ENCODE data around the gene TSTD1. TPM values are rescaled to one million over a fixed set of nuclear protein-coding genes. Genes with fewer than 3 reads are reported as not detected.
"Not testable (repeated sequence)": the region's sequence is repeated elsewhere in the genome, so short reads cannot be mapped to it uniquely, and the experiment has no call there.

The TSTD1 gene
- total RNA-seq, 1 donor from 2014 or later = 12.0 TPM

DNA sequence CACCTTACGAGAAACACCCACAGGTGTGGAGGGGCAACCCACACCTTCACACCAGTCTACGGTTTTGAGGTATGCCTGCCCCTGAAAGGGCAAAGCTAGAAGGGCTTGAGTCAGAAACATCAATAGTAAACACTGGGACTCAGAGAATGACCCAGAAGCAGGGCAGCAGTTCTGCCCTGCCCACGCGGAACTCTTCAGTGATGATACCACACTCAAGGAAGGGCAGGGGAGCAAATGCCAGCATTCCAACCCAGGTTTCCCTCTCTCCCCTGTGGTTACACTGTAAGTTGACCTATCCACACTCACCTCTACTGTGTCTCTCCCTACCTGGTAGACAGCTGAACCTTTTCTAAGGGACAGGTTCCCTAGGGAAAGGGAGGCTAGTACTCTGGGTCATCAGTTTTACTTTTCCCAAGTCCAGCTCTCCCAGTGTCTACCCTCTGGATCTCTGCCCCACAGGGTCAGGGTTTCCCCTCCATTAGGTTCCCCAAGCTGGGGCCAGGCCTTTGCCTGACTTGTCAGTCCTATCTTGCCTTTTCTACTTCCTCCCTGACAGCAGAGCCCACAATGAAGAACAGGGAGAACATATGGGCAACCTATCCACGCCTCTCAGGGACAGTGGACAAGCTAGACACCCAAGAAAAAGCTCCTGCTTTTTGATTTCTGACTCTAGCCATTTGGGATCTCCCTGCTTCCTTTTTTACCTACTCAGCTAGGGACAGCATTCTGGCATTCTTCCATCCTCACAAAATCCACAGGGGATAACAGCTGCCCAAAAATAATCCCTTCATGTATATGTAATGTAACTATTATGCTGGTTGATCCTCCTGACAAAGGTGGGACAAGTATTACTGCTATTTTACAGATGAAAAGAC lies 20.8 kb downstream of the TSTD1 start:
- intact Hi-C loops (cut with DNase I) = no loop called here

GRCh38 chr1:161017181-161017580 lies 21.6 kb downstream of the TSTD1 start:
- DNase-seq (ENCODE audit: low spot score); intact Hi-C loops (cut with DNase I): not testable (repeated sequence)

More for the DNA sequence above, 20.8 kb downstream of the TSTD1 start:
- DNase-seq (ENCODE audit: low spot score) = no peak

GRCh38 chr1:161016683-161017082 lies 22.1 kb downstream of the TSTD1 start:
- intact Hi-C loops (cut with DNase I); DNase-seq (ENCODE audit: low spot score): not testable (repeated sequence)

DNA sequence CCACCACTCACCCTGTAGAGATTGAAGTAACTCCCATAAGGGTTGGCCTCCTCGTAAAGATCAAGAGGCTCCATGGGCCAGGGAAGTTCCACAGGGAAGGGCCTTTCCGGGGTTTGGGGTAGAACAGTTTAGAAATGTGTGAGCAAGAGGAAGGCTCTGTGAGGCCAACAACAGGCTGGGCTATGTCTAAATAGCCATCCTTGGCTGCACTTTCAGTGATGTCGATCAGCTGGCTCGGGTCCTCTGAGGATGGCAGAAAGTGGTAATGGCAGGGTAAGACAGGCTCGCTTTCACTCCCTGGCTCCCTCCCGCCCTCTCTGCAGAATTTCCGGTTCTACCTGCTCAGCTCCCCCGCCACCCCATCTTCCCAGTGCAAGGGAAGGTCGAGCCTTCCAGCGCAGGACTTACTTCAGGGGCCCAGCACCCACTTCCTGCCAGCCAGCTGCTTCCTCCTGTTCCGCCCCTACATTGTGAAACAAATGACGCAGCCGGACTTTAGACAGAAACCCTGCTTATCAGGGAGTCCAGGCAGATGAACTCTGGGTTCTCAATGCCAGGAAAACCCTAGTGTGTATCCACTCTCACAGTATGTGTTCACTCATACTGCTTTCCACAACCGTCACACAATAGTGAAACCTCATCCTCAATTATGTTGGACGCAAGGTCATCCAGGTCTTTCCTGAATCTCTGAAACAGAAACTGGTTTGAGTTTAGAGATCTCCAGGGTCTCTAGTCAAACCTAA lies 25.1 kb downstream of the TSTD1 start:
- DNase-seq (ENCODE audit: low spot score) = peak; percentile 94
- intact Hi-C loops (cut with DNase I) = loop anchor here (2.0 kb wide), 1 partner anchor 17 kb away; no protein-coding TSS in a partner anchor

GRCh38 chr1:161013131-161013487 lies 25.7 kb downstream of the TSTD1 start:
- intact Hi-C loops (cut with DNase I) = loop anchor here (2.0 kb wide), 1 partner anchor 16 kb away; no protein-coding TSS in a partner anchor
- DNase-seq (ENCODE audit: low spot score) = no peak

- DNase-seq (ENCODE audit: low spot score) = no peak
These were observed 26.3 kb downstream of the TSTD1 start for GRCh38 chr1:161012420-161012819.

GRCh38 chr1:161009602-161010211 lies 29.1 kb downstream of the TSTD1 start:
- DNase-seq (ENCODE audit: low spot score) = no peak
- intact Hi-C loops (cut with DNase I) = no loop called here

More at GRCh38 chr1:161012420-161012819, 26.3 kb downstream of the TSTD1 start:
- intact Hi-C loops (cut with DNase I) = loop anchor here (2.0 kb wide), 1 partner anchor 16 kb away; no protein-coding TSS in a partner anchor

DNA sequence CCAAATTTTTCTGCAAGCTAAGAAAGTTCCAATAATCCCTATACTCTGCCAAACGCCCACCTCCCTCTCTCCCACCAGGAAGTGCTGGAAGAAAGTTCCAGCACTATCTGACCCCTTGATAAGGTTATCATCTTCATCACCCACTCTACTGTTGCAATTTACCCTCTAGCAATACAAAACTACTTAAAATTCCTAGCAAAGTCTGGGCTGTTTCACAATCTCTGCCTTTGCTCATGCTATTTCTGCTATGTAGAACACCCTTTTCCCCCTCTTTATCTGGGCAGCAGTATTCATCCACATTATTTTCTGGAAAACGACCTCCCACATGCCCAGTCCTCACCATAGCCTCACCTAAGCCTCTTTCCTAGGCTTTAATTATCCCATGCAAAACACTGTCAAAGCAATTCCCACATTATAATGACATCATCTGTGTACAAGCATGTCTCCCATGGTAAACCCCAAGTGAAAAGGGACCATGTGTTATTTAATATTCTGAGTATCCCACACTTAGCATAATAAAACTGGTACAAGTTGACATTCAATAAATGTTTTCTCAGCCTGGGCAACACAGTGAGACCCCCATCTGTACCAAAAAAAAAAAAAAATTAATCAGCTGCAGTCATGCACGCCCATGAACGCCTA lies 29.8 kb downstream of the TSTD1 start:
- DNase-seq (ENCODE audit: low spot score) = no peak
- intact Hi-C loops (cut with DNase I) = no loop called here

DNA sequence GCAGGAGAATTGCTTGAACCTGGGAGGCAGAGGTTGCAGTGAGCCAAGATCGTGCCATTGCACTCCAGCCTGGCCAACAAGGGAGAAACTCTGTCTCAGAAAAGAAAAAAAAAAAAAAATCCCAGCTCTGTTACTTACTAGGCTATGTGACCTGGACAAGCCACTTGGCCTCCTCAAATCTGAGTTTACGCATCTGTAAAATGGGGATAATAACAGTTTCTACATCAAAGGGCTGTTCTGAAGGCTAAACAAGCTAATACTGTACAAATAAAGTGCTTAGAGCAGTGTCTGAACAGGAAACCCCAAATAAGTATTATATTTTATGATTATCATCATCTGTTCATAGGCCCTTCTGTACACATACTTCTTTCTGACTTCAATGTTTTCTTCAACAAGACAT lies 31.4 kb downstream of the TSTD1 start:
- DNase-seq (ENCODE audit: low spot score) = no peak
- intact Hi-C loops (cut with DNase I) = no loop called here

- intact Hi-C loops (cut with DNase I) = no loop called here
- no peak for DNase-seq (ENCODE audit: low spot score)
These were observed 32.2 kb downstream of the TSTD1 start for GRCh38 chr1:161006563-161006962.

GRCh38 chr1:161001525-161001924 lies 37.2 kb downstream of the TSTD1 start:
- intact Hi-C loops (cut with DNase I) = loop anchor here (5.0 kb wide), 1 partner anchor 86 kb away; the partner anchor contains the start of gene NECTIN4
- DNase-seq (ENCODE audit: low spot score) = no peak

GRCh38 chr1:161000736-161001480 lies 37.9 kb downstream of the TSTD1 start:
- intact Hi-C loops (cut with DNase I) = loop anchor here (5.0 kb wide), 1 partner anchor 86 kb away; the partner anchor contains the start of gene NECTIN4

DNA sequence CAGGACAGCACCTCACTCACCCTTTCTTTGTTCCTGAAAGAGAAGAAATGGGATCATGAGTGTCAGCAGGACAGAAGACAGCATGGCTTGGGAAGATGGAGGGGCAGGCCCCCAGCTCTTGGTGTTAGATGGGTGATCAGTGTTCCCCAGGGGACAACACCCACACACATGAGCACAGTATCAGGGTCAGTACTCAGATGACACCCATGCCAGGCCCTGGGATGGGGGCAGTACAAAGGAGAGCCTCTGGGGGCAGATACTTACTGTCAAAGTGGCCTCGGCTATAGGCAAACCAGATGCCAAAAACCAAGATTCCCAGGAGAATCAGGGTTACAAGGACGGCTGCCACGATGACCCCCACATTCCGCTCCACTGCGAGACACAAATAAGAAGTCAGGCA lies 39.4 kb downstream of the TSTD1 start:
- intact Hi-C loops (cut with DNase I) = loop anchor here (10.0 kb wide), 2 partner anchors 45 to 135 kb away; partner anchors contain the start of genes DEDD and USF1
- DNase-seq (ENCODE audit: low spot score) = no peak

More at GRCh38 chr1:161000736-161001480, 37.9 kb downstream of the TSTD1 start:
- DNase-seq (ENCODE audit: low spot score) = no peak

DNA sequence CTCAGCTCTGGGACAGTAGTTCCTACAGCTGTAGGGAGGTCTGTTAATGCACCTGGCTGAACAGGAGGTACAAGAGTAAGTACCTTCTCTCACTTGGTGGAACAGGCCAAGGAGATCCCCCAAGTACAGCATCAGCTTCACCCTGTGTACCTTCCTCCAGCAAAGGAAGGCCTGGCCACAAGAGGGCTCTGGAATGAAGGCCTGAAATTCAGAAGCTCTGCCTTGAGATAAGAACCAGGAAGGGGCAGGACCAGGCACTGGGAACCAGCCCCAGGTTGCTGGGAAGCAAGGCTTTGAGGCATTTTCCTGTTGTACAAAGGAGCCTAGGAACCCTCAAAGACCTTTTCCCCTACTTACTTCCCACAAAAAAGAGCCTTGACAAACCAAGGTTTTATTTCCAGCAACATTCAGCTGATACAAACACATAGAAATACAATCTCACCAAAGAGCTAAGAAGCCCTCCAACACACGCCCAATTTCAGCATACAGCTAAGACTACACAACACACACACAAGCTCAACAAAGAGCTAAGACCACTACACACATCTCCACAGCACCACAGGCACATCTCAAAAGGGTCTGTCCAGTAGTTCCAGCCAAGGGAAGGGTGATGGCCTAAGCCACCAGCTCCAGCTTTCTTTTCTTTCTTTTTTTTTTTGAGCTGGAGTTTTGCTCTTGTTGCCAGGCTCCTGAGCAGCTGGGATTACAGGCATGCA lies 41.3 kb downstream of the TSTD1 start:
- intact Hi-C loops (cut with DNase I) = loop anchor here (2.0 to 10.0 kb wide), 5 partner anchors 15 to 137 kb away; partner anchors contain the start of genes DEDD, F11R, KLHDC9 and USF1
- peak; percentile 80 for DNase-seq (ENCODE audit: low spot score)

DNA sequence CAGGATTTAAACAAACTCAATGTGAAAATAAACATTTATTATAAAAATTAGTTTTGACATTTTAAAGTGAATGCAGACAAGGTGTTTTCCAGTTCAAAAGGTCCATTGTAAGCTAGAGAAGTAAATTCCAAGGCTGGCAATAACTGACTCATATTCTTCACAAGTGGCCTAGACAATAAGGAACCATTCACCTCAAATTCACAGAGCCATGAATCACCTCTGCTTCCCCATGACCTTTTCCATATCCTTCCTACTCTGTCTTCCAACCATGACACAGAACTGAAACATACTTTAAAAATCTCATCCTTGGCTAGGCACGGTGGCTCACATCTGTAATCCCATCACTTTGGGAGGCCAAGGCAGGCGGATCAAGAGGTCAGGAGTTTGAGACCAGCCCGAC lies 42.6 kb downstream of the TSTD1 start:
- intact Hi-C loops (cut with DNase I) = loop anchor here (2.0 to 10.0 kb wide), 5 partner anchors 17 to 139 kb away; partner anchors contain the start of genes DEDD, F11R, KLHDC9 and USF1
- no peak for DNase-seq (ENCODE audit: low spot score)

GRCh38 chr1:160993544-160994193 lies 45.1 kb downstream of the TSTD1 start:
- no peak for DNase-seq (ENCODE audit: low spot score)
- intact Hi-C loops (cut with DNase I) = loop anchor here (2.0 to 10.0 kb wide), 3 partner anchors 51 to 267 kb away; partner anchors contain the start of genes DEDD and USF1

DNA sequence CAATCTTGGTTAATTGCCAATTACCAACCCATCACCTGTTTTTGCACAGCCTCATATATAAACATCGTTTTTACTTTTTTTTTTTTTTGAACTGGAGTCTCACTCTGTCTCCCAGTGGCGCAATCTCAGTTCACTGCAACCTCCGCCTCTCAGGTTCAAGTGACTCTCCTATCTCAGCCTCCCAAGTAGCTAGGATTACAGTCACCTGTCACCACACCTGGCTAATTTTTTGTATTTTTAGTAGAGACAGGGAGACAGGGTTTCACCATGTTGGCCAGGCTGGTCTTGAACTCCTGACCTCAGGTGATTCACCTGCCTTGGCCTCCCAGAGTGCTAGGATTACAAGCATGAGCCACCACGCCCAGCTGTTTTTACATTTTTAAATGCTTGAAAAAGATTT lies 46.7 kb downstream of the TSTD1 start:
- intact Hi-C loops (cut with DNase I) = loop anchor here (2.0 to 10.0 kb wide), 3 partner anchors 53 to 265 kb away; partner anchors contain the start of genes DEDD and USF1
- DNase-seq (ENCODE audit: low spot score) = not testable (repeated sequence)
